ENCODE data around the gene LRRC37B. TPM values are rescaled to one million over a fixed set of nuclear protein-coding genes. Genes with fewer than 3 reads are reported as not detected.
"Not testable (repeated sequence)": the region's sequence is repeated elsewhere in the genome, so short reads cannot be mapped to it uniquely, and the experiment has no call there.

The LRRC37B gene
- total and polyA plus RNA-seq, 2 donors (not counting 1 experiment from before 2014, with no cell fraction given): 9.9 to 25.6 TPM

DNA sequence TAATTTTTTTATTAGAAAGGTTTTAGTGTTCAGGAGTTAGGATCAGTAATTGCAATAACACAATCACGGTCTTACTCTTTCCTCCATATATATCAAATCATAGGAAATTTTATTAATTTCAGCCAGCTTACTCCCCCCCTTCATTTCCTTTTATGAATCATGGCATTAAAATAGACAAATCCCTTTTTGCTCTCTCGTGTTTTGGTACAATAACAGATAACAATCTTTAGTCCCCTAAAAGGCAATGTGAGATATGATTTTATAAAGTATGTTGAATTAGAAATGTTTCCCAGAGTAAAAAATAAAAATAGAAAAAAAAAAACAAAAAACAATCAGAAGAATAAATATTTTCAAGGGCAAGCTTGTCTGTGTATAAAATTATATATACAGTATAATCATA, 92.5 kb downstream of the LRRC37B start:
- H3K9ac ChIP-seq (ENCODE audit: insufficient read depth, low read length): no peak overlapping the region
- H3K27ac ChIP-seq (ENCODE audit: insufficient read depth, low read length): no peak overlapping the region
- no peaks in the 10 kb centered on the region for H4K20me1 ChIP-seq (ENCODE audit: control insufficient read depth, extremely low read depth, insufficient read depth, low read length)
- no peak overlapping the region for H3K4me2 ChIP-seq (ENCODE audit: extremely low read depth, insufficient read depth, low read length)
- H3K79me2 ChIP-seq (ENCODE audit: control insufficient read depth, insufficient read depth, low read length): no peaks in the 10 kb centered on the region
- H3K4me1 ChIP-seq (ENCODE audit: control insufficient read depth, extremely low read depth, insufficient read depth, low read length): no peaks in the 10 kb centered on the region
- H3K4me3 ChIP-seq (replicated peaks in 1 of 4; ENCODE audit: control extremely low read depth in 1 of 4, insufficient read depth in 1 of 4, low read depth in 3 of 4, low read length in 4 of 4): no peak overlapping the region
- no peak overlapping the region for H2AFZ ChIP-seq (ENCODE audit: low read length)
- no peaks in the 10 kb centered on the region for H3K9me3 ChIP-seq (ENCODE audit: control insufficient read depth, insufficient read depth, low read depth, low read length)
- no peak for DNase-seq (ENCODE audit: low read depth in 2 of 2)
- TF ChIP-seq, protein P1, sequence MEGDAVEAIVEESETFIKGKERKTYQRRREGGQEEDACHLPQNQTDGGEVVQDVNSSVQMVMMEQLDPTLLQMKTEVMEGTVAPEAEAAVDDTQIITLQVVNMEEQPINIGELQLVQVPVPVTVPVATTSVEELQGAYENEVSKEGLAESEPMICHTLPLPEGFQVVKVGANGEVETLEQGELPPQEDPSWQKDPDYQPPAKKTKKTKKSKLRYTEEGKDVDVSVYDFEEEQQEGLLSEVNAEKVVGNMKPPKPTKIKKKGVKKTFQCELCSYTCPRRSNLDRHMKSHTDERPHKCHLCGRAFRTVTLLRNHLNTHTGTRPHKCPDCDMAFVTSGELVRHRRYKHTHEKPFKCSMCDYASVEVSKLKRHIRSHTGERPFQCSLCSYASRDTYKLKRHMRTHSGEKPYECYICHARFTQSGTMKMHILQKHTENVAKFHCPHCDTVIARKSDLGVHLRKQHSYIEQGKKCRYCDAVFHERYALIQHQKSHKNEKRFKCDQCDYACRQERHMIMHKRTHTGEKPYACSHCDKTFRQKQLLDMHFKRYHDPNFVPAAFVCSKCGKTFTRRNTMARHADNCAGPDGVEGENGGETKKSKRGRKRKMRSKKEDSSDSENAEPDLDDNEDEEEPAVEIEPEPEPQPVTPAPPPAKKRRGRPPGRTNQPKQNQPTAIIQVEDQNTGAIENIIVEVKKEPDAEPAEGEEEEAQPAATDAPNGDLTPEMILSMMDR (conservative IDR thresholded peaks at IDR 0.05 in 1 of 2, IDR thresholded peaks at IDR 0.05 in 1 of 2; ENCODE audit: low read depth in 1 of 2, low read length in 2 of 2): no peak
- TF ChIP-seq EZH2 (IDR thresholded peaks at IDR 0.05; ENCODE audit: low read length, missing control alignments): no peak
- no peaks in the 10 kb centered on the region for H3K27me3 ChIP-seq (ENCODE audit: control insufficient read depth, insufficient read depth, low read length)
- H3K36me3 ChIP-seq (ENCODE audit: control insufficient read depth, insufficient read depth, low read length): no peaks in the 10 kb centered on the region

DNA sequence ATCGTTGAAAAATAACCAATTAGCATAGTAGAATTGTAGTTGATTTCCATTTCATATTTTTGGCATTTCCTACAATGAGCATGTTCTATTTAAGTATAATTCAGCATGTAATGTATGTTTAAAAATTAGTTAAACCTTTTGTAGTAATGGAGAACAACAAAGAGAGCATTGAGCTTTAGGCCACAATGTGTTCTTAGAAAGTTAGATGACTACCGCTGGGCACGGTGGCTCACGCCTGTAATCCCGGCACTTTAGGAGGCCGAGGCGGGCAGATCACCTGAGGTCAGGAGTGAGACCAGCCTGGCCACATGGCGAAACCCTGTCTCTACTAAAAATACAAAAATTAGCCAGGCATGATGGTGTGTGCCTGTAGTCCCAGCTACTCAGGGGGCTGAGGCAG, 93.1 kb downstream of the LRRC37B start:
- H2AFZ ChIP-seq (ENCODE audit: low read length); DNase-seq (ENCODE audit: low read depth in 2 of 2); H3K9me3 ChIP-seq (ENCODE audit: control insufficient read depth, insufficient read depth, low read depth, low read length); H4K20me1 ChIP-seq (ENCODE audit: control insufficient read depth, extremely low read depth, insufficient read depth, low read length); H3K9ac ChIP-seq (ENCODE audit: insufficient read depth, low read length); H3K36me3 ChIP-seq (ENCODE audit: control insufficient read depth, insufficient read depth, low read length); H3K4me3 ChIP-seq (replicated peaks in 1 of 4; ENCODE audit: control extremely low read depth in 1 of 4, insufficient read depth in 1 of 4, low read depth in 3 of 4, low read length in 4 of 4); H3K4me1 ChIP-seq (ENCODE audit: control insufficient read depth, extremely low read depth, insufficient read depth, low read length); H3K27ac ChIP-seq (ENCODE audit: insufficient read depth, low read length); H3K79me2 ChIP-seq (ENCODE audit: control insufficient read depth, insufficient read depth, low read length); H3K4me2 ChIP-seq (ENCODE audit: extremely low read depth, insufficient read depth, low read length); H3K27me3 ChIP-seq (ENCODE audit: control insufficient read depth, insufficient read depth, low read length): not testable (repeated sequence)

DNA sequence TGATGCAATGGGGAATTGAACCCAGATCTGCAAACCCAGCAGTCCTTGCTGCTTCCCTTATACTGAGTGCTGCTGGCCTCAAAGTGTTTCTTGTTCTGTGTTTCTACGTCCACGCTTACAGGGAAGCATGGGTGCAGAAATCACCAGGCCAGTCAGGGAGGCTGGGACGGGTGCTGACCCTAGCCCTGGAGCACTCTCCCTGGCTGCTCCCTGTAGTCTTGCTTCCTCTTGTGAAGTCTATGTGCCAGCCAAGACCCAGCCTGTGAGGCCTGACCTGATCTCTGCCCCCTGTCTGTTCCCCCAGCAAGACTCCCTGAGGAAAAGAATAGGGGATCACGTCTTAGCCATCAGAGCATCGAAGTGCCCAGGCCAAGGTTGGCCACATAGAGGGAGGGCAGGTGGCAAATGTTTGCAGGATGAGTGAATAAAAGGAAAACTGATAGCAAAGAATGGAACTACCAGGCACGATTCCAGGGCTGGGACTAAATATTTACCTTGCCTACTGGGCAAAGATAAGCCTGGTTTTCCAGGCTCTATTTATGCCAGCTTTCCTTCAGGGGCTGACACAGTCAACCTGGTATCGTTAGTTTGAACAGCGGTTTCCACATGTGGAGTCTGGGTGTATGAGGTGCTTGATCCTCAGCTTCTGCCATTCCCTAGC, 93.9 kb downstream of the LRRC37B start:
- Histone ChIP-seq H3K79me2 (ENCODE audit: control insufficient read depth, insufficient read depth, low read length) (no peaks in the 10 kb centered on the region), H3K4me3 (replicated peaks in 1 of 4; ENCODE audit: control extremely low read depth in 1 of 4, insufficient read depth in 1 of 4, low read depth in 3 of 4, low read length in 4 of 4) (no peak overlapping the region), H3K4me1 (ENCODE audit: control insufficient read depth, extremely low read depth, insufficient read depth, low read length) (no peaks in the 10 kb centered on the region), H3K27ac (ENCODE audit: insufficient read depth, low read length) (no peak overlapping the region), H3K9ac (ENCODE audit: insufficient read depth, low read length) (no peak overlapping the region), H3K4me2 (ENCODE audit: extremely low read depth, insufficient read depth, low read length) (no peak overlapping the region), H3K27me3 (ENCODE audit: control insufficient read depth, insufficient read depth, low read length) (no peaks in the 10 kb centered on the region), H4K20me1 (ENCODE audit: control insufficient read depth, extremely low read depth, insufficient read depth, low read length) (no peaks in the 10 kb centered on the region), H2AFZ (ENCODE audit: low read length) (no peak overlapping the region), H3K9me3 (ENCODE audit: control insufficient read depth, insufficient read depth, low read depth, low read length) (no peaks in the 10 kb centered on the region), H3K36me3 (ENCODE audit: control insufficient read depth, insufficient read depth, low read length) (no peaks in the 10 kb centered on the region)
- no peak for DNase-seq (ENCODE audit: low read depth in 2 of 2)
- TF ChIP-seq, protein P1 (conservative IDR thresholded peaks at IDR 0.05 in 1 of 2, IDR thresholded peaks at IDR 0.05 in 1 of 2; ENCODE audit: low read depth in 1 of 2, low read length in 2 of 2): no peak
- TF ChIP-seq EZH2 (IDR thresholded peaks at IDR 0.05; ENCODE audit: low read length, missing control alignments): no peak
